Endothelial cell (in vitro differentiated cells): ENCODE measurements around the gene GRIP2. TPM values are rescaled to one million over a fixed set of nuclear protein-coding genes. Genes with fewer than 3 reads are reported as not detected.

Source experiments
- DNase-seq: peaks from one replicate; pipeline ENCODE4 v3.0.0; 2021; ENCODE audit warnings: low spot score
- H3K27ac Mint-ChIP-seq: one replicate; pipeline ENCODE4 v1.8.0; 2021; ENCODE audit warnings: mixed read lengths, inconsistent platforms; ENCODE audit not compliant: unreplicated experiment
- H3K27me3 Mint-ChIP-seq: one replicate; pipeline ENCODE4 v1.8.0; 2021; ENCODE audit warnings: mild to moderate bottlenecking, moderate library complexity, mixed read lengths, inconsistent platforms; ENCODE audit not compliant: unreplicated experiment
- H3K36me3 Mint-ChIP-seq: one replicate; pipeline ENCODE4 v1.8.0; 2021; ENCODE audit warnings: mild to moderate bottlenecking, low read depth, mixed read lengths, inconsistent platforms; ENCODE audit not compliant: unreplicated experiment
- H3K4me1 Mint-ChIP-seq: one replicate; pipeline ENCODE4 v1.8.0; 2021; ENCODE audit warnings: mild to moderate bottlenecking, mixed read lengths, inconsistent platforms; ENCODE audit not compliant: unreplicated experiment
- H3K4me3 Mint-ChIP-seq: one replicate; pipeline ENCODE4 v1.8.0; 2021; ENCODE audit warnings: mild to moderate bottlenecking, mixed read lengths, inconsistent platforms; ENCODE audit not compliant: unreplicated experiment
- H3K9me3 Mint-ChIP-seq: one replicate; pipeline ENCODE4 v1.8.0; 2021; ENCODE audit warnings: mixed read lengths, inconsistent platforms; ENCODE audit not compliant: unreplicated experiment
- CTCF ChIP-seq: fragments of 200-600 bp; sonication (generic); IDR thresholded peaks from one replicate; pipeline ENCODE4 v1.5.0; 2021; ENCODE audit warnings: antibody characterized with exemption; ENCODE audit not compliant: unreplicated experiment
- total RNA-seq: library from RNA; stranded (reverse); fragmentation: NEBNext Ultra II Directional; extraction: Animal tissue kit (Norgen Biotek cat#: 25700); gene quantifications from one replicate; pipeline ENCODE4 v1.2.1, GENCODE V29; 2021; ENCODE audit not compliant: unreplicated experiment

GRIP2 gene
- total RNA-seq, 1 donor from 2014 or later: 6.6 TPM

GRCh38 chr3:14461748-14462324 lies 78.3 kb downstream of the GRIP2 start:
- peaks cover 7% of the 10 kb centered on the region for H3K27me3 Mint-ChIP-seq
- no peaks in the 10 kb centered on the region for H3K9me3 Mint-ChIP-seq
- H3K4me3 Mint-ChIP-seq: no peak overlapping the region
- peaks cover 23% of the 10 kb centered on the region for H3K4me1 Mint-ChIP-seq
- H3K27ac Mint-ChIP-seq: no peak overlapping the region
- DNase-seq: peak; percentile 76
- TF ChIP-seq CTCF: peak; percentile 34
- H3K36me3 Mint-ChIP-seq: peaks cover 22% of the 10 kb centered on the region

GRCh38 chr3:14461006-14461747 lies 79.0 kb downstream of the GRIP2 start:
- Mint-ChIP-seq H3K27ac (no peak overlapping the region), H3K36me3 (peaks cover 23% of the 10 kb centered on the region), H3K4me1 (peaks cover 23% of the 10 kb centered on the region), H3K27me3 (peaks cover 7% of the 10 kb centered on the region), H3K4me3 (no peak overlapping the region), H3K9me3 (no peaks in the 10 kb centered on the region)
- TF ChIP-seq CTCF: no peak
- DNase-seq: no peak

GRCh38 chr3:14460342-14461005 lies 79.7 kb downstream of the GRIP2 start:
- H3K4me3 Mint-ChIP-seq: peak overlapping the region; percentile 39
- no peaks in the 10 kb centered on the region for H3K9me3 Mint-ChIP-seq
- peak overlapping the region; percentile 39 for H3K27ac Mint-ChIP-seq
- peaks cover 23% of the 10 kb centered on the region for H3K4me1 Mint-ChIP-seq
- H3K27me3 Mint-ChIP-seq: peaks cover 7% of the 10 kb centered on the region
- no peak for DNase-seq
- TF ChIP-seq CTCF: no peak
- peaks cover 21% of the 10 kb centered on the region for H3K36me3 Mint-ChIP-seq

GRCh38 chr3:14459787-14460186 lies 80.4 kb downstream of the GRIP2 start:
- no peak for TF ChIP-seq CTCF
- Mint-ChIP-seq H3K36me3 (peaks cover 24% of the 10 kb centered on the region), H3K4me1 (peaks cover 23% of the 10 kb centered on the region), H3K27me3 (peaks cover 7% of the 10 kb centered on the region), H3K9me3 (no peaks in the 10 kb centered on the region), H3K27ac (no peak overlapping the region), H3K4me3 (no peak overlapping the region)
- no peak for DNase-seq

DNA sequence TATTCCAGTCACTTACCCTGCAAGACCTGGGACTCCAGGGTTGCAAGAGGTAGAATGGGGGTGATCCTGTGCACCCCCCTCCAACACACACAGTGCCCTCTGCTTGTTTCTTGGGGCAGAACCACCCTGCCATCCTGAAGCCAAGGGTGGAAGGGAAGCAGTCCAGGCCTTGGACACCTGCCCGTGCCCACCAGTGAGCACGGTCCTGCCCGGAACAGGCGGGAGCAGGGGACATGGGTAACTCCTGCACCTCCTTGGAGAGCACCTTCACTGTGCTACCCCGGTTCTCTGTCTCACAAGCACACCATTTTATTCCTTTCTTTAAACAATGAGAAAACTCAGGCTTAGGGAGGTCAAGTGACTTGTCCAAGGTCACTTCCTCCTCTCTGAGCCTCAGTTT lies 80.8 kb downstream of the GRIP2 start:
- TF ChIP-seq CTCF: no peak
- Mint-ChIP-seq H3K27me3 (peaks cover 5% of the 10 kb centered on the region), H3K9me3 (no peaks in the 10 kb centered on the region), H3K4me1 (peaks cover 23% of the 10 kb centered on the region), H3K4me3 (no peak overlapping the region), H3K27ac (peak overlapping the region; percentile 5), H3K36me3 (peaks cover 23% of the 10 kb centered on the region)
- DNase-seq: no peak
